MM.1S (cell line): ENCODE data around the gene LRRC8B.
A peak's percentile ranks its signal among the peaks of the same experiment; 100 is the strongest.
"Not testable (repeated sequence)": the region's sequence is repeated elsewhere in the genome, so short reads cannot be mapped to it uniquely, and the experiment has no call there.

Experiments
- DNase-seq: peaks from one replicate; pipeline ENCODE4 v3.0.0-alpha.2; 2015
- H2AFZ ChIP-seq: fragments of 300-600 bp; sonication (generic); 2 replicates; pipeline ENCODE4 v1.6.0; 2016; ENCODE audit warnings: antibody characterized with exemption, low read length
- H3F3A ChIP-seq: fragments of 300-600 bp; sonication (generic); 2 replicates; pipeline ENCODE4 v1.6.1; 2016; ENCODE audit warnings: mild to moderate bottlenecking, antibody characterized with exemption, low read length, moderate library complexity, mixed read lengths; ENCODE audit not compliant: insufficient read depth
- H3K27ac ChIP-seq: fragments of 300-600 bp; sonication (generic); 2 replicates; pipeline ENCODE4 v1.5.1; 2016; ENCODE audit warnings: mild to moderate bottlenecking, low read length
- H3K27me3 ChIP-seq: fragments of 300-600 bp; sonication (generic); replicated peaks from 2 replicates; pipeline ENCODE4 v1.6.0; 2016; ENCODE audit warnings: low read length; ENCODE audit not compliant: insufficient read depth
- H3K36me3 ChIP-seq: fragments of 300-600 bp; sonication (generic); replicated peaks from 2 replicates; pipeline ENCODE4 v1.6.1; 2016; ENCODE audit warnings: mild to moderate bottlenecking, low read length, mixed read lengths; ENCODE audit not compliant: insufficient read depth
- H3K4me1 ChIP-seq: fragments of 300-600 bp; sonication (generic); 2 replicates; pipeline ENCODE4 v1.6.1; 2016; ENCODE audit warnings: low read length, mixed read lengths
- H3K4me2 ChIP-seq: fragments of 300-600 bp; sonication (generic); 2 replicates; pipeline ENCODE4 v1.6.0; 2016; ENCODE audit warnings: low read depth, low read length
- H3K4me3 ChIP-seq: fragments of 300-600 bp; sonication (generic); 2 replicates; pipeline ENCODE4 v1.5.1; 2016; ENCODE audit warnings: low read length, mixed read lengths
- H3K79me2 ChIP-seq: fragments of 300-600 bp; sonication (generic); 2 replicates; pipeline ENCODE4 v1.6.1; 2016; ENCODE audit warnings: mixed run types, low read length, mixed read lengths
- H3K9ac ChIP-seq: fragments of 300-600 bp; sonication (generic); 2 replicates; pipeline ENCODE4 v1.6.1; 2016; ENCODE audit warnings: low read length, mixed read lengths
- H3K9me2 ChIP-seq: fragments of 300-600 bp; sonication (generic); replicated peaks from 2 replicates; pipeline ENCODE4 v1.6.1; 2016; ENCODE audit warnings: mild to moderate bottlenecking, low read length, mixed read lengths; ENCODE audit not compliant: insufficient read depth
- H3K9me3 ChIP-seq: fragments of 300-600 bp; sonication (generic); replicated peaks from 2 replicates; pipeline ENCODE4 v1.6.1; 2016; ENCODE audit warnings: mild to moderate bottlenecking, low read length, mixed read lengths; ENCODE audit not compliant: insufficient read depth
- H4K20me1 ChIP-seq: fragments of 300-600 bp; sonication (generic); 2 replicates; pipeline ENCODE4 v1.6.1; 2016; ENCODE audit warnings: mild to moderate bottlenecking, low read length, moderate library complexity, mixed read lengths; ENCODE audit not compliant: insufficient read depth
- EZH2 ChIP-seq: fragments of 300-600 bp; sonication (generic); optimal IDR thresholded peaks from 2 replicates; pipeline ENCODE3; 2017; ENCODE audit warnings: low read depth, mild to moderate bottlenecking, antibody characterized with exemption, low read length, mixed read lengths
- EZH2phosphoT487 ChIP-seq: fragments of 300-600 bp; sonication (generic); IDR thresholded peaks from 2 replicates; pipeline ENCODE4 v1.6.1; 2018; ENCODE audit warnings: antibody characterized with exemption, low read length
- TF ChIP-seq, protein P1 (sequence below): fragments of 300-600 bp; sonication (generic); IDR thresholded peaks from 2 replicates; pipeline ENCODE4 v1.5.1; 2016; ENCODE audit warnings: antibody characterized with exemption, low read length, mixed read lengths

The LRRC8B gene

DNA sequence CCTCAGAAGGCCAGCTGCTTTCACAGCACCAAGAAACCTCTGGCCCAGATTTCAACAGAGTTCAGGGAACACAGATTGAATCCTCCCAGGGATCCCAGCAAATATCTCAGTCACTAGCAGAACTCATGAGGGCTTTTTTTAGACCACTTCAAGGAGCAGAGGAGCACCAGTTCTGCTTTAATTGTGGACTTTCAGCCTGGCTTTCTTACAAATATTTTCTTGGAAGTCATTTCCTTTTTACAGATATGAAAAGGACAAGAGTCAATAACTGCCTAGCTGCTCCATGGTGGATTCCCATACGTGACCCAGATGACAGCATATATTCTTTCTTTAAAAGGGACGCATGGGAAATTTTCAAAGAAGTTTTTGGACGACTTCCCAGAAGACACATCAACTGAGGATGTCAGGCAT lies 6.4 kb upstream of the LRRC8B start:
- Histone ChIP-seq H3K4me2 (no peak overlapping the region), H3K27me3 (no peaks in the 10 kb centered on the region)
- TF ChIP-seq EZH2phosphoT487 (no peak), EZH2 (no peak)
- TF ChIP-seq, protein P1, sequence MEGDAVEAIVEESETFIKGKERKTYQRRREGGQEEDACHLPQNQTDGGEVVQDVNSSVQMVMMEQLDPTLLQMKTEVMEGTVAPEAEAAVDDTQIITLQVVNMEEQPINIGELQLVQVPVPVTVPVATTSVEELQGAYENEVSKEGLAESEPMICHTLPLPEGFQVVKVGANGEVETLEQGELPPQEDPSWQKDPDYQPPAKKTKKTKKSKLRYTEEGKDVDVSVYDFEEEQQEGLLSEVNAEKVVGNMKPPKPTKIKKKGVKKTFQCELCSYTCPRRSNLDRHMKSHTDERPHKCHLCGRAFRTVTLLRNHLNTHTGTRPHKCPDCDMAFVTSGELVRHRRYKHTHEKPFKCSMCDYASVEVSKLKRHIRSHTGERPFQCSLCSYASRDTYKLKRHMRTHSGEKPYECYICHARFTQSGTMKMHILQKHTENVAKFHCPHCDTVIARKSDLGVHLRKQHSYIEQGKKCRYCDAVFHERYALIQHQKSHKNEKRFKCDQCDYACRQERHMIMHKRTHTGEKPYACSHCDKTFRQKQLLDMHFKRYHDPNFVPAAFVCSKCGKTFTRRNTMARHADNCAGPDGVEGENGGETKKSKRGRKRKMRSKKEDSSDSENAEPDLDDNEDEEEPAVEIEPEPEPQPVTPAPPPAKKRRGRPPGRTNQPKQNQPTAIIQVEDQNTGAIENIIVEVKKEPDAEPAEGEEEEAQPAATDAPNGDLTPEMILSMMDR: no peak

DNA sequence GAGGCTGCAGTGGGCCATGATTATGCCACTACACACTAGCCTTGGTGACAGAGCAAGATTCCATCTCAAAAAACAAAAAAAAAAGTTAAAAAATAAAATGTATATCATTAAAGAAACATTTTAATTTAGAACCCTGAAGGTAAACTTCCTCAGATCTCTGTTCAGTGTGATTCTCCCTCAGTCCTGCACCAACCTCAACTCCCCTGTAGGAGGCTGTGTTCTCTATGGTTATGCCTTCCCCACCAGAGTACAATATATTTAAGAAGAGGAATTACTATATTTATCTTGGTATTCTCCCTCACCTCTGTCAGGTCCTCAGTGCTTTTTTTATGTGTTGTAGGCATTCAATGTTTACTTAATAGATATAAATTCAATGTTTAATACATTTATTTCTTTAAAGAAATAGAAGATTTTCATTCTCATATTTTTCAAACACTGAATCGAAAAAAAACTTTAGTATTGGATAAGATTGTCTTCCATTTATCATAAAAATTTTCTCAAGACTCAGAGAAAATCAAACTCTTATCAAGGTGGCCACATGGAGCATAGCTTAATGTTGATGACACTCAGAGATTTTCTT lies 4.8 kb upstream of the LRRC8B start:
- H2AFZ ChIP-seq: no peak overlapping the region
- no peaks in the 10 kb centered on the region for H3K36me3 ChIP-seq
- TF ChIP-seq, protein P1: peak; percentile 52
- no peak for TF ChIP-seq EZH2
- no peak for TF ChIP-seq EZH2phosphoT487
- DNase-seq: peak; percentile 54
- no peaks in the 10 kb centered on the region for H3K79me2 ChIP-seq
- no peak overlapping the region for H3K9ac ChIP-seq
- no peak overlapping the region for H3K27ac ChIP-seq
- H3K4me1 ChIP-seq: no peaks in the 10 kb centered on the region; the same call in 1 of the 2 replicates
- no peak overlapping the region for H3K4me3 ChIP-seq
- H3K4me2 ChIP-seq: no peak overlapping the region
- no peaks in the 10 kb centered on the region for H3K9me2 ChIP-seq
- no peaks in the 10 kb centered on the region for H3K9me3 ChIP-seq
- H3F3A ChIP-seq: no peaks in the 10 kb centered on the region
- no peaks in the 10 kb centered on the region for H4K20me1 ChIP-seq
- no peaks in the 10 kb centered on the region for H3K27me3 ChIP-seq

More for the DNA sequence above, 6.4 kb upstream of the LRRC8B start:
- H3K9me2 ChIP-seq: no peaks in the 10 kb centered on the region
- H3K36me3 ChIP-seq: no peaks in the 10 kb centered on the region
- no peaks in the 10 kb centered on the region for H3F3A ChIP-seq
- H3K79me2 ChIP-seq: no peaks in the 10 kb centered on the region
- H3K9me3 ChIP-seq: no peaks in the 10 kb centered on the region
- H4K20me1 ChIP-seq: no peaks in the 10 kb centered on the region
- H3K9ac ChIP-seq: no peak overlapping the region
- H3K4me1 ChIP-seq: no peaks in the 10 kb centered on the region; the same call in 1 of the 2 replicates
- no peak overlapping the region for H2AFZ ChIP-seq
- no peak for DNase-seq
- no peak overlapping the region for H3K27ac ChIP-seq
- H3K4me3 ChIP-seq: no peak overlapping the region

DNA sequence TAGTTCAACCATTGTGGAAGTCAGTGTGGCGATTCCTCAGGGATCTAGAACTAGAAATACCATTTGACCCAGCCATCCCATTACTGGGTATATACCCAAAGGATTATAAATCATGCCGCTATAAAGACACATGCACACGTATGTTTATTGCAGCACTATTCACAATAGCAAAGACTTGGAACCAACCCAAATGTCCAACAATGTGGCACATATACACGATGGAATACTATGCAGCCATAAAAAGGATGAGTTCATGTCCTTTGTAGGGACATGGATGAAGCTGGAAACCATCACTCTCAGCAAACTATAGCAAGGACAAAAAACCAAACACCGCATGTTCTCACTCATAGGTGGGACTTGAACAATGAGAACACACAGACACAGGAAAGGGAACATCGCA lies 2.7 kb upstream of the LRRC8B start:
- not testable (repeated sequence) for H4K20me1 ChIP-seq

DNA sequence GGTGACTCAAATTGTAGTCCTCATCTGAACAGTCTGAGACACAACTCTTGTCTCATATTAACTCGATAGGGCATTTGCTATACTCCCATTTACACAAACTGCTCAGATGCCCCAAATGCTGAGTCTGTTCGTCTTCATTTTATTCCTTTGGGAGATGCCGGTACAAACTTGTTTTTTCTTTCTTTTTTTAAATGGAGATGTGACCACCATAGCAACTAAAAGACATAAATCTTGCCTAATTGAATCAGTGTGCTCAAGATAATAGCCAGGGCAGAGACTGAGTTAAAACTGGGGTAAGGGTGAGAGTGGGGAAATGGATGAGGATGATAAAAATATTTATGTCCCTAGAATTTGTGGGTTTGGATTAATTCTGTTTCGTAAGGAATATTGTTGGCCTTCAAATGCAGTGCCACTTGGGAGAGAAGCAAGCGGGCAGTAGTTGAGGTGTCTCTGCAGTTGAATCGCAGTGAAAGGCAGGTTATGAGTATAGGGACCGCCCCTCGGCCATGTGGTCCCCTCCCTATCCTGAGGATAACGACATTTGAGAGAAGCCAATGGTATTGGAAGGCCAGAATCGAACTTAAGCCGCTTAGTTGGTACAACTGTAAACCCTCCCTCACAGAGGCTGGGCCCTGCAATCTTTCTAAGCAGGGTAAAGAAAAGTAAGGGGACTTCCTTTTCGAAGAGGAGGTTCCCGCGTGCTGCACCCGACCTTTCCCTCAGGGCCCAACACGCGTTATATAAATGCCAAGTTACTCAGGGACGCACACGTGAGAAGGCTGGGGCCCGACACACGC lies 859 bp upstream of the LRRC8B start:
- Histone ChIP-seq H4K20me1 (no peaks in the 10 kb centered on the region), H3K9me2 (no peaks in the 10 kb centered on the region), H3K4me3 (peak overlapping the region; percentile 93), H3K27ac (no peak overlapping the region), H3K9me3 (no peaks in the 10 kb centered on the region), H3K27me3 (no peaks in the 10 kb centered on the region), H3K4me1 (peaks cover 13% of the 10 kb centered on the region; the same call in 1 of the 2 replicates), H2AFZ (peak overlapping the region; percentile 98), H3K4me2 (peak overlapping the region; percentile 97), H3K9ac (peak overlapping the region; percentile 78), H3K79me2 (0 out of 2 replicates have a peak, but pooled peaks cover 3% of the 10 kb centered on the region), H3F3A (0 out of 2 replicates have a peak, but pooled peaks cover 3% of the 10 kb centered on the region), H3K36me3 (no peaks in the 10 kb centered on the region)
- DNase-seq: peak; percentile 16
- TF ChIP-seq, protein P1: no peak
- TF ChIP-seq EZH2: no peak
- no peak for TF ChIP-seq EZH2phosphoT487

More for the DNA sequence above, 2.7 kb upstream of the LRRC8B start:
- not testable (repeated sequence) for H3K4me2 ChIP-seq, H3F3A ChIP-seq, H2AFZ ChIP-seq, H3K4me3 ChIP-seq, DNase-seq, H3K27me3 ChIP-seq, H3K27ac ChIP-seq, H3K4me1 ChIP-seq, H3K36me3 ChIP-seq, H3K79me2 ChIP-seq, H3K9me3 ChIP-seq, H3K9ac ChIP-seq, H3K9me2 ChIP-seq
